Nephron progenitor cell (in vitro differentiated cells): ENCODE results near the gene RYR3.

Experiments used
- DNase-seq: peaks from one replicate; pipeline ENCODE4 v3.0.0; 2021
- H3K27ac Mint-ChIP-seq: 2 replicates; pipeline ENCODE4 v1.8.0; 2021; ENCODE audit warnings: mild to moderate bottlenecking, moderate library complexity, mixed read lengths
- H3K27me3 Mint-ChIP-seq: 2 replicates; pipeline ENCODE4 v1.8.0; 2021; ENCODE audit warnings: mild to moderate bottlenecking, low read depth, mixed read lengths; ENCODE audit not compliant: poor library complexity
- H3K36me3 Mint-ChIP-seq: 2 replicates; pipeline ENCODE4 v1.8.0; 2021; ENCODE audit warnings: low read depth, mixed read lengths
- H3K4me1 Mint-ChIP-seq: 2 replicates; pipeline ENCODE4 v1.8.0; 2021; ENCODE audit warnings: mixed read lengths
- H3K4me3 Mint-ChIP-seq: 2 replicates; pipeline ENCODE4 v1.8.0; 2021; ENCODE audit warnings: mild to moderate bottlenecking, moderate library complexity, mixed read lengths
- H3K9me3 Mint-ChIP-seq: 2 replicates; pipeline ENCODE4 v1.8.0; 2021; ENCODE audit warnings: mild to moderate bottlenecking, moderate library complexity, mixed read lengths
- CTCF ChIP-seq: fragments of 200-600 bp; sonication (generic); IDR thresholded peaks from 2 replicates; pipeline ENCODE4 v1.5.0; 2021; ENCODE audit warnings: antibody characterized with exemption

RYR3 gene

GRCh38 chr15:33722673-33723015, 411.9 kb downstream of the RYR3 start:
- no peaks in the 10 kb centered on the region for H3K9me3 Mint-ChIP-seq
- no peak for DNase-seq
- peaks cover 3% of the 10 kb centered on the region for H3K27me3 Mint-ChIP-seq
- no peak for TF ChIP-seq CTCF
- no peak overlapping the region for H3K4me3 Mint-ChIP-seq
- H3K36me3 Mint-ChIP-seq: no peaks in the 10 kb centered on the region
- peaks cover 9% of the 10 kb centered on the region for H3K4me1 Mint-ChIP-seq
- no peak overlapping the region for H3K27ac Mint-ChIP-seq

GRCh38 chr15:33724321-33725036, 413.7 kb downstream of the RYR3 start:
- peaks cover 13% of the 10 kb centered on the region for H3K4me1 Mint-ChIP-seq
- no peak overlapping the region for H3K27ac Mint-ChIP-seq
- H3K27me3 Mint-ChIP-seq: peaks cover 3% of the 10 kb centered on the region
- H3K36me3 Mint-ChIP-seq: no peaks in the 10 kb centered on the region
- H3K4me3 Mint-ChIP-seq: no peak overlapping the region
- TF ChIP-seq CTCF: no peak
- DNase-seq: no peak
- H3K9me3 Mint-ChIP-seq: no peaks in the 10 kb centered on the region

GRCh38 chr15:33729653-33730052, 418.9 kb downstream of the RYR3 start:
- H3K9me3 Mint-ChIP-seq: no peaks in the 10 kb centered on the region
- H3K27me3 Mint-ChIP-seq: peaks cover 6% of the 10 kb centered on the region
- no peak overlapping the region for H3K27ac Mint-ChIP-seq
- peaks cover 17% of the 10 kb centered on the region for H3K4me1 Mint-ChIP-seq
- DNase-seq: no peak
- no peak overlapping the region for H3K4me3 Mint-ChIP-seq
- H3K36me3 Mint-ChIP-seq: no peaks in the 10 kb centered on the region
- TF ChIP-seq CTCF: no peak

GRCh38 chr15:33730815-33731214, 420.0 kb downstream of the RYR3 start:
- DNase-seq: no peak
- no peak for TF ChIP-seq CTCF
- H3K36me3 Mint-ChIP-seq: no peaks in the 10 kb centered on the region
- peaks cover 6% of the 10 kb centered on the region for H3K27me3 Mint-ChIP-seq
- no peaks in the 10 kb centered on the region for H3K9me3 Mint-ChIP-seq
- no peak overlapping the region for H3K4me3 Mint-ChIP-seq
- H3K4me1 Mint-ChIP-seq: peaks cover 22% of the 10 kb centered on the region
- H3K27ac Mint-ChIP-seq: no peak overlapping the region

- TF ChIP-seq CTCF: no peak
Measured at GRCh38 chr15:33735143-33735542, 424.4 kb downstream of the RYR3 start.

GRCh38 chr15:33735637-33736247, 425.0 kb downstream of the RYR3 start:
- Mint-ChIP-seq H3K27ac (no peak overlapping the region), H3K36me3 (no peaks in the 10 kb centered on the region), H3K4me1 (peaks cover 37% of the 10 kb centered on the region), H3K4me3 (no peak overlapping the region), H3K27me3 (peaks cover 6% of the 10 kb centered on the region), H3K9me3 (no peaks in the 10 kb centered on the region)
- peak; percentile 31 for DNase-seq
- TF ChIP-seq CTCF: peak; percentile 58

More at GRCh38 chr15:33735143-33735542, 424.4 kb downstream of the RYR3 start:
- H3K27ac Mint-ChIP-seq: no peak overlapping the region
- DNase-seq: no peak
- no peaks in the 10 kb centered on the region for H3K36me3 Mint-ChIP-seq
- peaks cover 6% of the 10 kb centered on the region for H3K27me3 Mint-ChIP-seq
- no peak overlapping the region for H3K4me3 Mint-ChIP-seq
- H3K4me1 Mint-ChIP-seq: peaks cover 31% of the 10 kb centered on the region
- no peaks in the 10 kb centered on the region for H3K9me3 Mint-ChIP-seq
